GM12873 (cell line): Measurements from ENCODE around the gene NRAS.

Source experiments
- TF ChIP-seq, protein P1 (sequence below): IDR thresholded peaks from 2 replicates; pipeline ENCODE4 v1.5.1; 2012; ENCODE audit warnings: low read depth, mild to moderate bottlenecking, moderate library complexity, low read length, control low read depth; ENCODE audit not compliant: insufficient read depth; ENCODE audit errors: missing control alignments

NRAS gene

DNA sequence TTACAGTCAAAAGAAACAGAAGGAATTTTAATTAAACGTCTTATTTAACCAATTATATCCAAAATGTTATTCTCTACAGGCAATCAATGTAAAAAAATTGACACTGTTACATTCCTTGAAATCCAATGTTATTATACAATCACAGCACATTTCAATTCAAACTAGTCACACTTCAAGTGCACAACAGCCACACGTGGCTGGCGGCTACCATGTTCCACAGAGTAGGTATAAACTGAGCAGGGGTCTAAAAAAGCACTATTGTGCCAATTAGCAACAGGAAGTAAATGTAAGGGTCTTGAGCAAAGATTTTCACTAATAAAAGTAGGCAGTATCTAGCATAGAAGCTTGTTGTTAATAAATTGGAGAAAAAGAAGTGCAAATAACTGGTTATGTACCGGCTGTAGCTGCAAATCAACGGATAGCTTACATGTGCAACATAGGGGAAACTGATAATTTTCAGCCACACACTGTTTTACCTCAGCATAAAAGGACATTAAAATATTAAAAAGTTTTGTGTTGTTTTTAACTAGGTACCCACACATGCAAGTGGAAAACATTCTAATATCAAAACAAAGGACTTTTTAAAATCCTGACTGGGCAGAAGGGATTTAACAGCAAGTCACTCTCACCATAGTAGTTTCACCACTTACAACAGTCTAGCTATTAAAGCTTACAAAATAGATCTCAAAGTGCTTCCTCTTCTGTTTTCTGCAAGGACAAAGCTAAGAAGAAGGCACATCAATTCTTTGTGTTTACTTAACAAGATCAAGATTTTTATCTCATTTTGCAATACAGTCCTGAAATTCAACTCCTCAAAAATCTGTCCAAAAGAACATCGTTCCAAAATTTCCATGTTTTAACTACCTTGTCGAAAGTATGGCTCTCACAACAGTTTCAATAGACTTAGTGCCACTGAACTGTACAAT is 38.7 kb upstream of the NRAS start:
- TF ChIP-seq, protein P1, sequence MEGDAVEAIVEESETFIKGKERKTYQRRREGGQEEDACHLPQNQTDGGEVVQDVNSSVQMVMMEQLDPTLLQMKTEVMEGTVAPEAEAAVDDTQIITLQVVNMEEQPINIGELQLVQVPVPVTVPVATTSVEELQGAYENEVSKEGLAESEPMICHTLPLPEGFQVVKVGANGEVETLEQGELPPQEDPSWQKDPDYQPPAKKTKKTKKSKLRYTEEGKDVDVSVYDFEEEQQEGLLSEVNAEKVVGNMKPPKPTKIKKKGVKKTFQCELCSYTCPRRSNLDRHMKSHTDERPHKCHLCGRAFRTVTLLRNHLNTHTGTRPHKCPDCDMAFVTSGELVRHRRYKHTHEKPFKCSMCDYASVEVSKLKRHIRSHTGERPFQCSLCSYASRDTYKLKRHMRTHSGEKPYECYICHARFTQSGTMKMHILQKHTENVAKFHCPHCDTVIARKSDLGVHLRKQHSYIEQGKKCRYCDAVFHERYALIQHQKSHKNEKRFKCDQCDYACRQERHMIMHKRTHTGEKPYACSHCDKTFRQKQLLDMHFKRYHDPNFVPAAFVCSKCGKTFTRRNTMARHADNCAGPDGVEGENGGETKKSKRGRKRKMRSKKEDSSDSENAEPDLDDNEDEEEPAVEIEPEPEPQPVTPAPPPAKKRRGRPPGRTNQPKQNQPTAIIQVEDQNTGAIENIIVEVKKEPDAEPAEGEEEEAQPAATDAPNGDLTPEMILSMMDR = no peak

DNA sequence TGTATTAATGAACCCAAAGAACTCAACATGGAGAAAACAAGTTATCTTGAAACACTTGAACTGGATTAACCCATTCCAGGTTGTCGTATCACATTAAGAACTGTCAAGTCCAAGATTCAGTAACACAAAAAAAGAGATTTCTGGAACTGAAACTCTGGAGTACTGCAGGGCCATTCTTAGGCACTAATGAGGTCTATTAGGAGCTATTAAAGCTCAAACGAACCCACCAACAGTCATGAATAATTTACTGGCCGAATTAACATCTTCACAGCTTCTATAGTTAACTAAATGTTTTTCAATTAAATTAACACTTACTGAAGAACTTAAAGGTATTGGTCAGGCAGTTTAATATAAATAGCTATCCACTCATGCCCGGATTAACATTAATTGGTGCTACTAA is 36.6 kb upstream of the NRAS start:
- TF ChIP-seq, protein P1 = no peak

DNA sequence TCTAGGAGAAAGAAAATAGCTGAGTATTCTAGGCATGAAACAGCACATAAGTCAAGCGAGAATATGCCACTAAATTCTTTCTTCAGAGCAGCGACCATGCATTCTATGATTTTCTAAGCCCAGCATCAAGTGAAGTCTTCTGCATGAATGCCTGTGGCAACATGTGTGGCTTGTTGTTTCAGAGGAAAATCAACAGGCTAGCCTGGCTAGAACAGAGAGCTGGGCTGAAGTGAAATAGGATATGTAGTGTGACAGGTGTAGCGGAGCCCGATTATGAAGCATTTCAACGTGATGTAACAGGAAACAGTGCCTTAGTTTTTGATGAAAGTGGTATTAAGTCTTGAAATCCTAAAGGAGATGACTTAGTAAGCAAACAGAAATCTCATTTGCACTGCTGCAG is 34.2 kb upstream of the NRAS start:
- TF ChIP-seq, protein P1 = no peak

DNA sequence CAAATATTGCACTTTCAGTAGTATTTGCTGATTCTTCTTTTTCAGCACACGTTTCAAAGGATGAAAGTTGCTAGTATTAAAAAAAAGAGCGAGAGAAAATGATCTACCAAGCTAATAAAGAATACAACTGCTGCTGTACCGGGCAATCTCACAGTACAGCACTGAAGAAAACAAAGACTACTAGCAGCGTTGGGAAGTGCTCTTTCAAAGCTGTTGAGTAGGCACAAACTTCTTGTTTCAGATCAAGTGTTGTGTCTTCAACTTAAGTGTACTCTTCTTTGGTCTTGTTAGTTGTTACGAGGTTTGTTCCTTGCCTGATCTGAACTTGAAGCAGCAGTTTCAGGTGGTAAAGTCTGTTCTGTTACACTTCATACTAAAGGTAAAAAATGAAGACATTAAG is 33.3 kb upstream of the NRAS start:
- TF ChIP-seq, protein P1 = no peak

DNA sequence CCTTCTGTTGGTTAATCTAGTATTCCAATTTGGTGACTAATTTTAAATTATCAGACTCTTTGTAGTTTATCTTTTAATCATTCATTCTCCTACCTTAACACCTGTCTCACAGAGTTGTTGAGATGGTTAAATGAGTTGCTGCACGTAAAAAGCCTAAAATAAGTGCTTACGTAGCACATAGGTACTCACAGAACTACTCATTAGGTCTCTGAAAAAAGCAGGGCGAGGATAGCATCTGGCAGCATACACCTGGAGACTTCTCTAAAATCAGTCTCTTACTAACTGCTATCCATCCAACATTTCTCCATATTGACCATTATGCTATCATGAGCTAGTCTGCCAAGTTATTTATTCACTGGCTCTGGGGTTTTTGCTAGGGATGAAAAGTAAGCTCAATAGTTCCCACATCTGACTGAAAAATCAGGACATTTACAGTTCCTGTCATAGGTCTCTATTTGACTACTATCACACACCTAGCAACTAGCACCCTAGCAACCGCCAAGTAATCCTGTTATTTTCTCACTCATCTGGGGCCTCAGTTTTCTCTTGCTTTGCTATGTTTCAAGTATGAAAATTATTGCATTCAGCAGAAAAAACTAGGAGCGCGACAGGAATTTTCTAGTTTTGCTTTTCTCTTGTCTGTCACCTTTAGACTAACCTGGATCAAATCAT is 30.0 kb upstream of the NRAS start:
- TF ChIP-seq, protein P1 = no peak

- TF ChIP-seq, protein P1 = no peak
These were observed 28.7 kb upstream of the NRAS start for GRCh38 chr1:114745291-114745690.

- TF ChIP-seq, protein P1 = no peak
These were observed 25.6 kb upstream of the NRAS start for GRCh38 chr1:114741963-114742746.
